Esophagus squamous epithelium (tissue), 4 donors: Measurements from ENCODE around the gene LUC7L.

Experiments
- CTCF ChIP-seq, 6 experiments: fragments of 450-650 bp in 4 of 6; fragments of 200-600 bp in 2 of 6; sonication (generic) in 2 of 6; IDR thresholded peaks; one replicate each; pipeline ENCODE4 v1.5.1; 2016 to 2019; ENCODE audit warnings: antibody characterized with exemption in 6 of 6, mild to moderate bottlenecking in 4 of 6, moderate library complexity in 4 of 6
- POLR2A ChIP-seq, 4 donors: fragments of 450-650 bp; IDR thresholded peaks; one replicate each; pipeline ENCODE4 v1.6.1; 2017; ENCODE audit warnings: antibody characterized with exemption in 4 of 4, mild to moderate bottlenecking in 4 of 4, moderate library complexity in 3 of 4

DNA sequence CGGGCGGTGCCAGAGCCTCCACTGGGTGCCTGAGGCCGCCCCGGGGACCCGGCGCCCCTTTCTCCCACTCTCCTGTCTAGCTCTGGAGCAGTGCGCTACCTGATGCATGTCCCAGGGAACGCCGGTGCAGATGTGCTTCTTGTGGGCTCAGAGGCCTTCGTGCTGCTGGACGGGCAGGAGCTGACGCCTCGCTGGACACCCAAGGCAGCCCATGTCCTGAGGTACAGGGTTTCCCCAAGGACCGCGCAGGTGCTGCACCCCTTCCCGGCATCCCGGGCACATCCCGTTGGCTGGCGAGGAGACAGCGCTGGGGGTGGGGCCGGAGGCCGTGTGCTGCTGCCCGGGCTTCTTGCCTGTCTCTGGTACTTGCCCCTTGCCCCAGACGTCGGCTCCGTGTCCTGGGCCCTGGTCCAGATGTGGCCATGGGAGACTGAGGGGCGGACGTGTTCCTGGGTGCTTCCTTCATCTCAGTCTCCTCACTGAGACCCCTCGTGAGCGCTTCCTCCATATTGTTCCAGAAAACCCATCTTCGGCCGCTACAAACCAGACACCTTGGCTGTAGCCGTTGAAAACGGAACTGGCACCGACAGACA lies 34.0 kb upstream of the LUC7L start:
- no peak for TF ChIP-seq CTCF (IDR thresholded peaks at IDR 0.05)
- no peak for TF ChIP-seq POLR2A (IDR thresholded peaks at IDR 0.05)
